HTR-8/SVneo (cell line): Measurements from ENCODE around the gene INTS2.
"Not testable (repeated sequence)": the region's sequence is repeated elsewhere in the genome, so short reads cannot be mapped to it uniquely, and the experiment has no call there.

Experiments used
- DNase-seq: peaks from one replicate; pipeline ENCODE4 v3.0.0; 2011; ENCODE audit warnings: low spot score, mixed read lengths; ENCODE audit not compliant: insufficient read length
- FAIRE-seq: peaks from 2 replicates; lab custom pipeline; 2011; peaks lifted over from hg19 to GRCh38; lab: Jason Lieb, UNC

The INTS2 gene

DNA sequence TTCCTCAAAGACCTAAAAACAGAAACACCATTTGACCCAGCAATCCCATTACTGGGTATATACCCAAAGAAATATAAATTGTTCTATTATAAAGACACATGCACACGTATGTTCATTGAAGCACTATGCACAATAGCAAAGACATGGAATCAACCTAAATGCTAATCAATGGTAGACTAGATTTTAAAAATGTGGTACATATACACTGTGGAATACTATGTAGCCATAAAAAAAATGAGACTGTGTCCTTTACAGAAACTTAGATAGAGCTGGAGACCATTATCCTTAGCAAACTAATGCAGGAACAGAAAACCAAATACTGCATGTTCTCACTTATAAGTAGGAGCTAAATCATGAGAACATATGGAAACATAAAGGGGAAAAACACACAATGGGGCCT, 100.9 kb downstream of the INTS2 start:
- not testable (repeated sequence) for FAIRE-seq, DNase-seq

DNA sequence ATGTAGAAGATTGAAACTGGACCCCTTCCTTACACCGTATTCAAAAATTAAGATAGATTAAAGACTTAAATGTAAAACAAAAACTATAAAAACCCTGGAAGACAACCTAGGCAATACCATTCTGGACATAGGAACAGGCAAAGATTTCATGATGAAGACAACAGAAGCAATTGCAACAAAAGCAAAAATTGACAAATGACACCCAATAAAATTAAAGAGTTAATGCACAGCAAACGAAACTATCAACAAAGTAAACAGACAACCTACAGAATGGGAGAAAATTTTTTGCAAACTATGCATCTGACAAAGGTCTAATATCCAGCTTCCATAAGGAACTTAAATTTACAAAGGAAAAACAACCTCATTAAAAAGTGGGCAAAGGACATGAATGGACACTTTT, 101.6 kb downstream of the INTS2 start:
- not testable (repeated sequence) for DNase-seq, FAIRE-seq

DNA sequence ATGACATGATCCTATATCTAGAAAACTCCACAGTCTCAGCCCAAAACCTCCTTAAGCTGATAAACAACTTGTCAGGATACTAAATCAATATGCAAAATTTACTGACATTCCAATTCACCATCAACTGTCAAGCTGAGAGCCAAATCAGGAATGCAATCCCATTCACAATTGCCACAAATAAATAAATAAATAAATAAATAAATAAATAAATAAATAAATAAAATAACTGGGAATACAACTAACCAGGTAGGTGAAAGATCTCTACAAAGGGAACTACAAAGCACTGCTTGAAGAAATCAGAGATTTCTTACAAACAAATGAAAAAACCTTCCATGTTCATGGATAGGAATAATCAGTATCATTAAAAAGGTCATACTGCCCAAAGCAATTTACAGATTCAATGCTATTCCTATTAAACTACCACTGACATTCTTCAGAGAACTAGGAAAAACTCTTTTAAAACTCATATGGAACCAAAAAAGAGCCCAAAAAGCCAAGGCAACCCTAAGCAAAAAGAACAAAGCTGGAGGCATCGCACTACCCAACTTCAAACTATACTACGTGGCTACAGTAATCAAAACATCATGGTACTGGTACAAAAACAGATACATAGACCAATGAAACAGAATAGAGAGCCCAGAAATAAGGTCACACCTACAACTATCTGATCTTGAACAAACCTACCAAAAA, 102.2 kb downstream of the INTS2 start:
- FAIRE-seq, result no peak
- no peak for DNase-seq

DNA sequence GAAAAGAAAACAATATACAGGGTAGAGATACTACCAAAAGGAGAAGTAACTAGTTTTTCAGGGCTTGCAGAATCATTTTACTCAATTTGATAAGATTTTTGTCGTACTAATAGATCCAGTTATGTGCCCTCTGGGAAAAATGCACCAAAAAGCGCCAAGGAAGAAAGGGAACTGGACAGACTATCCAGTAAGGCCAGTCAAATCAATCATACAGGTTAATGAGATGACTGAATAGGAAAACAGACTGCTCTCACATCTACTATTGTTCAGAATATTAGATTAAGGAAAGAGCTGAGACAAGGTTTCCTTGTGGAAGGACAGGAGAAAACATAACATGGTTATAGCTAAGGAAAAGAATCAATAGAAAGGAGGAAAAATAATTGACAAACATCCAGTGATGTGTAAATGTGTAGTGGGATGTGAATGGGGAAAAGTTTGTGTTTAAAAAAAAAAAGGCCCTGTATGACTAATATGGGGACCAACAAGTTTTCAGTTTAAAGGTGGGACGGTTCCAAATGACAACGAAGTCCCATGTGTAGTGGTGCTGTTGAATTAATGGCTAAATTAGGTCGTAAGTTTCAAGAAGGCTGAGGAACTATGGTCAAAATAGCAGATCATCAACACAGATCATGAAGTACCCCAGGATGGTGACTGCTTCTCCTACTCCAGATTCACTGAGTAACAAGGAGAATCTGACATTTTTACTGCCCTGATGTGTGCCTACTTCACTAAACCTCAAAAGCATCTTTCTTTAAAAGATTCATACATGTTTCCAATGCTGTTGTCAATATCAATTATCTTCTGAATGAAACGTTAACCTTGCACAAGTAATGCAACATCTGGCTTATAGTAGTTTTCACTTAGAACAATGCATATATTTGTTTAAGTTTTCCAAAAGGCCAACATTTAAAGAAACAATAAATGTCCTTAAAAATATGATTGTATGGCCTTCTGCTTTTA, 105.2 kb downstream of the INTS2 start:
- DNase-seq (no peak), FAIRE-seq (no peak)

DNA sequence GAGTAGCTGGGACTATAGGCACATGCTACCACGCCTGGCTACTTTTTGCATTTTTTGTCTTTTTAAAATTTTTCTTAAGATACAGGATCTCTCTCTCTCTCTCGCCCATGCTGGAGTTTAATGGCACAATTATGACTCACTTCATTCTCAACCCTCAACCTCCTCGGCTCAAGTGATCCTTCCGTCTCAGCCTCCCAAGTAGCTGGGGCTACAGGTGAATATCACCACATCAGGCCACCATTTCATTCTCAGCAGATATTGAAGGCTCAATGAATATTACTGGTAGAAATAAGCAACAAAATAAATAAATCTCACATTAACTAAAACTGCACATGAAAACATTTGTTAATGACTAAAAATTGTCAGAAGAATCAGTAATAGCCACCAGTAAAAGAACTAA, 106.1 kb downstream of the INTS2 start:
- no peak for DNase-seq
- FAIRE-seq, result no peak

DNA sequence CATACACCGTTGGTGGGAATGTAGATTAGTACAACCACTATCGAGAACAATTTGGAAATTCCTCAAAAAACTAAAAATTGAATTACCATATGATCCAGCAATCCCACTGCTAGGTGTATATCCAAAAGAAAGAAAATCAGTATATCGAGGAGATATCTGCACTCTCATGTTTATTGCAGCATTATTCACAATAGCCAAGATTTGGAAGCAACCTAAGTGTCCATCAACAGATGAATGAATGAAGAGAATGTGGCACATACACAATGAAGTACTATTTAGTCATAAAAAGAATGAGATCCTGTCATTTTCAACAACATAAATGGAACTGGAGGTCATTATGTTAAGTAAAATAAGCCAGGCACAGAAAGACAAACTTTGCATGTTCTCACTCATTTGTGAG, 108.5 kb downstream of the INTS2 start:
- DNase-seq, FAIRE-seq: not testable (repeated sequence)

DNA sequence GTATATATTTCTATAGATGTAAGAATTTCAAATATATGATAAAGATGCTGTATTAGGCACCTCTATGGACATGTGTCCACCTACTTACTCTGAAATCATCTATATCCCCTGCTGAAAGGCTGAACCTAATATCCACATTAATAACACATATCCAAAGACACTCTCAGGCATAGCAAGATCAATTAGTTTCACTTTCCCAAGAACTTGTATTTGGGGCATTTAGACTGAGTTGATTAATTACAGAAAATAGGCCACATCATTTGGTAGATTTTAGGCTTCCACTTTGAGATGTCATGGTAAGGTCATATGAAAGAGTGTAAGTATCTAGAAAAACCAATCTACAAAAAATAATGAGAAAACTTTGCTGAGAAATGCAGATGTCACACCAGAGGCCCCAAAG, 109.6 kb downstream of the INTS2 start:
- DNase-seq (no peak), FAIRE-seq (no peak)

DNA sequence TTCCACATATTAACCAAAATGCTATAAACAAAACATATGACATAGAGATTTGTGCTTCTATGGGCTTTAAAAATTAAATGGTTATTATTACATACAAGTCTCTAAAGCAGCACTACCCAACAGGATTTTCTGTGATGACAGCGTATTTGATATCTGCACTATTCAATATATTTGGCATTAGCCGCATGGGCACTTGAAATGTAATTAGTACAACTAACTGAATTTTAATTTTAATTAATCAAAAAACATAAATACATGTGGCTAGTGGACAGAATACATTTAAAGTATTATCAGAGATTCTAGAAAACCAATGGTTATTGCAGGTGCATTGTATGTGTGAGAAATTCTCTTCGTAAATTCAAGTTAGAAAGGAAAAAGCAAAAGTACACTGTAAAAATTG, 110.3 kb downstream of the INTS2 start:
- DNase-seq (no peak), FAIRE-seq (no peak)

DNA sequence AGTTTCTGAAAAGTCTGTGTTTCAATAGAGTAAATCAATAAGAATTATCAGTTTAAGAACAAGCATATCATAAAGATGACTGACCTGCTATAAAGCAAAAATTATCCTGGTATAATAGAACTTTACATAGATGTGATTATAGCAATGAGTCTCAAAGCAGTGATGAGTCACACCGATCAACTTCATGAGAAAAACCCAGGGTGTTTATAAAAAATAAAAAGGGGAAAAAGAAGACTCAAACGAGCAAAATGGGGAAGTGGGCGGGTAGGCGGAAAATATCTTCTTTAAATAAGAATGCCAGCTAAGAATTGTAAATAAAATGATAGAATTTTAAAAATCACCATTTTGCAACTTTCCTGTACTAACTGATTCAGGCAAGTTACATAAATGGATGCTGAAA, 111.2 kb downstream of the INTS2 start:
- DNase-seq (no peak), FAIRE-seq (no peak)

DNA sequence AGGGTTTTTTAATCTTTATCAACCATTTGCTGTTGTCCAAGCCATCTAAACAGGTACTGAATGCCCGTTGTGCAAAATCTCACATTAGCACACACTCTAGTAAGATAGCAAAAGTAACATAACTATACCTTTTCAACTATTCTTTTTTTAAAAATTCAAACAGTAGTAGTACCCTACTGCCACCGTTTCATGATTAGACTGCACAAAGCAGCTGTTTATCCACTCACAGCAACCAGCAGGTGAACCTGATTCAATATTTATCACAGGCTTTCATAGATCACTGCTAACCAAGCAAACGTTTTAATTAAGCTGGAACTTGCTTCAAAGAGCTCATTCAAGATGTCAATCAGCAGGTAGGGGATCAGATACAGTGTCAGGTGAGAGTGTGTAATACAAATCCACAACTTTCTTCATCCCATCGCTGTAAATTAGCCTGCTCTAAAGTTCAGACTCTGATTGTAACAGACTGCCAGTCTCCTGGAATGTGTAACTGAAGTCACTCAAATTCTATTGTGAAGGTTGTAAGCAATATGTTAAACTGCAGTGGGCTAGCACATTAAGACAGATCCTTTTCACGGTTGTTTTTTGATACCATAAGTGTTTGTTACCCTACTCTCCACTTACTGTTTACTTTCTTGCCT, 111.8 kb downstream of the INTS2 start:
- DNase-seq (no peak), FAIRE-seq (no peak)
